ENCODE data around the gene ZDHHC5.
A peak's percentile ranks its signal among the peaks of the same experiment; 100 is the strongest.

Gene ZDHHC5, protein sequence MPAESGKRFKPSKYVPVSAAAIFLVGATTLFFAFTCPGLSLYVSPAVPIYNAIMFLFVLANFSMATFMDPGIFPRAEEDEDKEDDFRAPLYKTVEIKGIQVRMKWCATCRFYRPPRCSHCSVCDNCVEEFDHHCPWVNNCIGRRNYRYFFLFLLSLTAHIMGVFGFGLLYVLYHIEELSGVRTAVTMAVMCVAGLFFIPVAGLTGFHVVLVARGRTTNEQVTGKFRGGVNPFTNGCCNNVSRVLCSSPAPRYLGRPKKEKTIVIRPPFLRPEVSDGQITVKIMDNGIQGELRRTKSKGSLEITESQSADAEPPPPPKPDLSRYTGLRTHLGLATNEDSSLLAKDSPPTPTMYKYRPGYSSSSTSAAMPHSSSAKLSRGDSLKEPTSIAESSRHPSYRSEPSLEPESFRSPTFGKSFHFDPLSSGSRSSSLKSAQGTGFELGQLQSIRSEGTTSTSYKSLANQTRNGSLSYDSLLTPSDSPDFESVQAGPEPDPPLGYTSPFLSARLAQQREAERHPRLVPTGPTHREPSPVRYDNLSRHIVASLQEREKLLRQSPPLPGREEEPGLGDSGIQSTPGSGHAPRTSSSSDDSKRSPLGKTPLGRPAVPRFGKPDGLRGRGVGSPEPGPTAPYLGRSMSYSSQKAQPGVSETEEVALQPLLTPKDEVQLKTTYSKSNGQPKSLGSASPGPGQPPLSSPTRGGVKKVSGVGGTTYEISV

GRCh38 chr11:57667736-57668433 lies at the start of gene ZDHHC5:
TSS of gene ZDHHC5 (plus strand) at chr11:57668114. CDS start at chr11:57673091, 4,977 bp downstream.
- TF ChIP-seq, protein P1, sequence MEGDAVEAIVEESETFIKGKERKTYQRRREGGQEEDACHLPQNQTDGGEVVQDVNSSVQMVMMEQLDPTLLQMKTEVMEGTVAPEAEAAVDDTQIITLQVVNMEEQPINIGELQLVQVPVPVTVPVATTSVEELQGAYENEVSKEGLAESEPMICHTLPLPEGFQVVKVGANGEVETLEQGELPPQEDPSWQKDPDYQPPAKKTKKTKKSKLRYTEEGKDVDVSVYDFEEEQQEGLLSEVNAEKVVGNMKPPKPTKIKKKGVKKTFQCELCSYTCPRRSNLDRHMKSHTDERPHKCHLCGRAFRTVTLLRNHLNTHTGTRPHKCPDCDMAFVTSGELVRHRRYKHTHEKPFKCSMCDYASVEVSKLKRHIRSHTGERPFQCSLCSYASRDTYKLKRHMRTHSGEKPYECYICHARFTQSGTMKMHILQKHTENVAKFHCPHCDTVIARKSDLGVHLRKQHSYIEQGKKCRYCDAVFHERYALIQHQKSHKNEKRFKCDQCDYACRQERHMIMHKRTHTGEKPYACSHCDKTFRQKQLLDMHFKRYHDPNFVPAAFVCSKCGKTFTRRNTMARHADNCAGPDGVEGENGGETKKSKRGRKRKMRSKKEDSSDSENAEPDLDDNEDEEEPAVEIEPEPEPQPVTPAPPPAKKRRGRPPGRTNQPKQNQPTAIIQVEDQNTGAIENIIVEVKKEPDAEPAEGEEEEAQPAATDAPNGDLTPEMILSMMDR (conservative IDR thresholded peaks at IDR 0.05) = peak; percentile 63
- peak within 1 kb of the TSS; percentile 98 for H3K27ac ChIP-seq

DNA sequence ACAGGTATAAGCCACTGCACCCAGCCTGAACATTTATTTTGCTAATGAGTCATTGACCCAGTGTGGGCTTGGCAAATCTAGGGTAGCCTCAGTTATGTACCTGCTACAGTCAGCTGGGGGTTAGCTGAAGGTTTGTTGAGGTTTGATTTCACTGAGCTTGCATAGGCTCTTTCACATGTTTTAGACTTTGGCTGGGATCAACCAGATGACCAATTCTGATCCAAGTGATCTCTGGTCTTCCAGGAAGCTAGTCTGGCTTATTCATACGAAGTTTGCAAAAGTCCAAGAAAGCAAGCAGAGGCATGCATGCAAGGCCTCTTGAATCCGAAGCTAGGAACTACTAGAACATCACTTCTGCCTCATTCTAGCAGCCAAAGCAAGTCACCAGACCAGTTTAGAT lies 49.5 kb upstream of the ZDHHC5 start:
- no peak overlapping the region for H3K27ac ChIP-seq

GRCh38 chr11:57619331-57619730 lies 48.6 kb upstream of the ZDHHC5 start:
- TF ChIP-seq, protein P1 (conservative IDR thresholded peaks at IDR 0.05) = no peak
- no peak overlapping the region for H3K27ac ChIP-seq

More for the DNA sequence above, 49.5 kb upstream of the ZDHHC5 start:
- TF ChIP-seq, protein P1 (conservative IDR thresholded peaks at IDR 0.05) = no peak

DNA sequence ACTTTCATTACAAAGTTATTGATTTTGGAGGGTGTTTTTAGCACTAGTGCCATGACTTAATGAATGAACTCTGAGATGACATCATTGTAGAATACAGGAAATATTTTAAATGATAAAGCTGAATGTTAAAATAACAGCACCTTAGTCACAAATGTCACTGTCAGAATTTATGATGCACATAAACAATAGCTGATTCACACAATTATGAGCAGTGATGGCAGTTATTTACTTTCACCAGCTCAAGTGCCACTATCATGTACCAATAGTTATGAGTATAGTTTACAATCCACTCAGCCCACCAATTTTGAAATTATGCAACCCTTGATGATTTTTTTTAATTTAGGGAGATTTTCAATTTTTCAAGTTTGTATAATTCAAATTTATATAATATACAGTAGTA lies 47.4 kb upstream of the ZDHHC5 start:
- TF ChIP-seq, protein P1 (conservative IDR thresholded peaks at IDR 0.05) = no peak
- no peak overlapping the region for H3K27ac ChIP-seq

- H3K27ac ChIP-seq = no peak overlapping the region
- TF ChIP-seq, protein P1 (conservative IDR thresholded peaks at IDR 0.05) = no peak
These were observed 45.7 kb upstream of the ZDHHC5 start for GRCh38 chr11:57622263-57622662.

DNA sequence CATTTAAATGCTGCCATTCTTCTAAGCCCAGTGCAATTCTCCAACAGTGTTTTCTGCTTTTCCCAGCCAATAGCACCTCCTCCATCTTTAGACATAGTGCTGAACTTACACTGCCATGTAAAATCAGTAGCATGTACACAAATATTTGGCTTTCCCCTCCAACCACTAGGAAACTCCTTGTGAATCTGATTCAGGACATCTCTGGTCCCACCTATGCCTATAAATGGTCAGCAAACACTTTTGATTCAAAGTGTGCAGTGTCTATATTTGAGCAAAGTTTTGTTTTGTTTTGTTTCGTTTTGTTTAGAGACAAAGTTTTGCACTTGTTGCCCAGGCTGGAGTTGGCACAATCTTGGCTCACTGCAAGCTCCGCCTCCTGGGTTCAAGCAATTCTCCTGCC lies 43.0 kb upstream of the ZDHHC5 start:
- TF ChIP-seq, protein P1 (conservative IDR thresholded peaks at IDR 0.05) = no peak
- no peak overlapping the region for H3K27ac ChIP-seq

GRCh38 chr11:57626895-57627294 lies 41.0 kb upstream of the ZDHHC5 start:
- TF ChIP-seq, protein P1 (conservative IDR thresholded peaks at IDR 0.05) = no peak

More at GRCh38 chr11:57626895-57627294, 41.0 kb upstream of the ZDHHC5 start:
- no peak overlapping the region for H3K27ac ChIP-seq
